GM23338 (cell line): Measurements from ENCODE around the gene ADD3. TPM values are rescaled to one million over a fixed set of nuclear protein-coding genes. Genes with fewer than 3 reads are reported as not detected.

Source experiments
- ATAC-seq: fragments of 200-7000 bp; cut with Tn5 transposase; 3 replicates; pipeline ENCODE4 v1.9.1; 2020
- DNase-seq: peaks from one replicate; pipeline ENCODE4 v3.0.0-alpha.2; 2015; ENCODE audit warnings: low spot score
- H2AFZ ChIP-seq: fragments of 200-600 bp; sonication (generic); 2 replicates; pipeline ENCODE4 v1.8.0; 2016; ENCODE audit warnings: antibody characterized with exemption, mild to moderate bottlenecking, moderate library complexity
- H3F3A ChIP-seq: fragments of 200-600 bp; sonication (generic); replicated peaks from 2 replicates; pipeline ENCODE4 v1.8.0; 2017; ENCODE audit warnings: antibody characterized with exemption, mixed run types, low read depth
- H3K27ac ChIP-seq: fragments of 200-600 bp; sonication (generic); 2 replicates; pipeline ENCODE4 v1.6.1; 2016; ENCODE audit warnings: low read depth
- H3K27me3 ChIP-seq: fragments of 200-600 bp; sonication (generic); 2 replicates; pipeline ENCODE4 v1.8.0; 2016; ENCODE audit warnings: mild to moderate bottlenecking, mixed run types, moderate library complexity; ENCODE audit not compliant: insufficient read depth
- H3K36me3 ChIP-seq: fragments of 200-600 bp; sonication (generic); 2 replicates; pipeline ENCODE4 v1.8.0; 2016; ENCODE audit warnings: mild to moderate bottlenecking; ENCODE audit not compliant: insufficient read depth
- H3K4me1 ChIP-seq: fragments of 200-600 bp; sonication (generic); 2 replicates; pipeline ENCODE4 v1.8.0; 2016; ENCODE audit warnings: mild to moderate bottlenecking, moderate library complexity; ENCODE audit not compliant: insufficient read depth
- H3K4me2 ChIP-seq: fragments of 200-600 bp; sonication (generic); 2 replicates; pipeline ENCODE4 v1.7.1; 2017; ENCODE audit warnings: mixed run types
- H3K4me3 ChIP-seq: fragments of 200-600 bp; sonication (generic); 2 replicates; pipeline ENCODE4 v1.6.1; 2016; ENCODE audit warnings: mixed run types
- H3K79me2 ChIP-seq: fragments of 200-600 bp; sonication (generic); replicated peaks from 2 replicates; pipeline ENCODE4 v1.8.0; 2017; ENCODE audit warnings: mild to moderate bottlenecking; ENCODE audit not compliant: insufficient read depth
- H3K9me2 ChIP-seq: fragments of 200-600 bp; sonication (generic); 2 replicates; pipeline ENCODE4 v1.8.0; 2017; ENCODE audit not compliant: insufficient read depth
- H4K20me1 ChIP-seq: fragments of 200-600 bp; sonication (generic); replicated peaks from 2 replicates; pipeline ENCODE4 v1.8.0; 2017; ENCODE audit warnings: mild to moderate bottlenecking; ENCODE audit not compliant: insufficient read depth
- H3K27ac Mint-ChIP-seq: 2 replicates; pipeline ENCODE4 v1.8.0; 2020; ENCODE audit warnings: inconsistent platforms, mild to moderate bottlenecking, moderate library complexity, mixed read lengths
- H3K27me3 Mint-ChIP-seq: 3 replicates; pipeline ENCODE4 v1.8.0; 2022; ENCODE audit warnings: low read depth, mild to moderate bottlenecking, moderate library complexity, mixed read lengths, inconsistent platforms; ENCODE audit not compliant: insufficient read depth, poor library complexity
- H3K36me3 Mint-ChIP-seq: 3 replicates; pipeline ENCODE4 v1.8.0; 2021; ENCODE audit warnings: low read depth, mild to moderate bottlenecking, inconsistent platforms, moderate library complexity, mixed read lengths
- H3K4me1 Mint-ChIP-seq: 3 replicates; pipeline ENCODE4 v1.8.0; 2020; ENCODE audit warnings: mild to moderate bottlenecking, inconsistent platforms, mixed read lengths
- H3K4me3 Mint-ChIP-seq: 3 replicates; pipeline ENCODE4 v1.8.0; 2021; ENCODE audit warnings: moderate library complexity, mild to moderate bottlenecking, inconsistent platforms, mixed read lengths
- H3K9me3 Mint-ChIP-seq: 3 replicates; pipeline ENCODE4 v1.8.0; 2020; ENCODE audit warnings: moderate library complexity, mild to moderate bottlenecking, inconsistent platforms, mixed read lengths
- CREB1 ChIP-seq: fragments of 250-450 bp; sonication (Bioruptor Pico); IDR thresholded peaks from 2 replicates; pipeline ENCODE4 v1.5.0; 2020; ENCODE audit warnings: low read depth, mild to moderate bottlenecking, moderate library complexity
- EZH2 ChIP-seq: fragments of 200-600 bp; sonication (generic); IDR thresholded peaks from one replicate; pipeline ENCODE4 v1.8.0; 2017; ENCODE audit warnings: antibody characterized with exemption, mild to moderate bottlenecking, low read depth; ENCODE audit not compliant: unreplicated experiment
- EZH2phosphoT487 ChIP-seq: fragments of 200-600 bp; sonication (generic); IDR thresholded peaks from one replicate; pipeline ENCODE4 v1.8.1; 2018; ENCODE audit warnings: antibody characterized with exemption; ENCODE audit not compliant: unreplicated experiment
- JUNB ChIP-seq: IDR thresholded peaks from one replicate; pipeline ENCODE4 v1.6.1; 2016; ENCODE audit warnings: antibody characterized with exemption; ENCODE audit not compliant: unreplicated experiment
- NANOG ChIP-seq: IDR thresholded peaks from 2 replicates; pipeline ENCODE4 v1.6.1; 2016; ENCODE audit warnings: antibody characterized with exemption, borderline replicate concordance
- POLR2AphosphoS5 ChIP-seq: IDR thresholded peaks from 2 replicates; pipeline ENCODE4 v1.6.1; 2016; ENCODE audit warnings: antibody characterized with exemption, low read depth
- STAT1 ChIP-seq: IDR thresholded peaks from one replicate; pipeline ENCODE4 v1.6.1; 2016; ENCODE audit warnings: antibody characterized with exemption; ENCODE audit not compliant: unreplicated experiment
- ZNF114 ChIP-seq: fragments of 250-450 bp; sonication (Bioruptor Pico); IDR thresholded peaks from 2 replicates; pipeline ENCODE4 v1.5.0; 2020; ENCODE audit warnings: mild to moderate bottlenecking, moderate library complexity
- ZNF331 ChIP-seq: fragments of 250-450 bp; sonication (Bioruptor Pico); IDR thresholded peaks from 2 replicates; pipeline ENCODE4 v1.5.0; 2020; ENCODE audit warnings: low read depth, mild to moderate bottlenecking, moderate library complexity
- polyA plus RNA-seq: library from polyadenylated mRNA; unstranded; fragments of >200 nt; fragmentation: Nextera tagmentation; extraction: Ambion mirVana; gene quantifications from 2 replicates; pipeline ENCODE4 v1.2.1, GENCODE V29; 2016
- total RNA-seq: library from RNA; depleted of rRNA; stranded (reverse); fragments of >200 nt; shearing (Covaris generic); gene quantifications from 2 replicates; pipeline ENCODE4 v1.2.3, GENCODE V29; 2014
- TF ChIP-seq, protein P1 (sequence below): IDR thresholded peaks from one replicate; pipeline ENCODE4 v1.6.1; 2018; ENCODE audit warnings: antibody characterized with exemption; ENCODE audit not compliant: unreplicated experiment
- TF ChIP-seq, protein P2 (sequence below), 2 experiments: fragments of 200-600 bp in 1 of 2; sonication (generic) in 1 of 2; conservative IDR thresholded peaks; 2 replicates each; pipeline versions ENCODE4 v1.5.1 to v1.6.1; 2016 to 2017; ENCODE audit warnings: antibody characterized with exemption in 2 of 2, low read depth in 2 of 2, mild to moderate bottlenecking in 2 of 2, moderate library complexity in 1 of 2
- TF ChIP-seq, protein P3 (sequence below): IDR thresholded peaks from 2 replicates; pipeline ENCODE4 v1.6.1; 2016; ENCODE audit warnings: antibody characterized with exemption
- TF ChIP-seq, protein P4 (sequence below): fragments of 250-450 bp; sonication (Bioruptor Pico); IDR thresholded peaks from 2 replicates; pipeline ENCODE4 v1.5.0; 2020; ENCODE audit warnings: mild to moderate bottlenecking, moderate library complexity

Gene ADD3
- total and polyA plus RNA-seq, 2 experiments from 2014 or later: 68.5 to 767 TPM

DNA sequence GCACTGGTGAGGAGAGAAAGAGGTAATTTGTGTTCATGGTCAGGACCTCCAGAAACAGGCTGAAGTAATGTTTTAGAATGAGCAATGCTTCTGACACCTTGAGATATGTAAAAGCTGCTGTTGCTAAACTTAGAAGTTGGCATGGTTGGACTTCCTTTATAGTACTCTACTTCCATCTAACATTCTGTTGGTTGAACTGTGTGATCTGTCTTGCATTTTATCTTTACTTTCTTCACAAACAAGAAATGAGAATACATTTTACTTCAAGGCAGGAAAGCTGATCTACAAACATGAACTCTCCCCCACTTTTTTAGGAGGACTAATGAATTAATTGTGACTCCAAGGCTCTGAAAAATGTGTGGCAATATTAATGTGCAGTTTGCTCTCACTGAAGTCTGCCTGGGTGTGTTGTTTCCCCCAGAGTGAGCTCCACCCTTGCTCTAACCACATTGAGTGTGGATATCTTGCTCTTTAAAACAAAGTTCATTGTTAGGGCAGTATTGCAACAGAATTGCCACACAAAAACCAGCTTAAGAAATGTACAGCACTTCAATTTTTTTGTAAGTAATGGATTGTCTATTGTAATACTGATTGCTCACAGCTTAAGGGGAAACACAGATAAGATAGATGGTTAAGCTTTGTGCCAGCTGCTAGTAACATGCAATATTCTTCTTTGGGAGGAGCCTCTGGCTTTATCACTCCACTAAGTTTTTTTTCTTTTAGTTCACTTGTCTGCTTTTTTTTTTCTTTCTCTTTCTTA lies 69.0 kb downstream of the ADD3 start:
- H3K4me1 ChIP-seq: peaks cover 22% of the 10 kb centered on the region
- H3K4me3 ChIP-seq: no peak overlapping the region
- H3K9me3 Mint-ChIP-seq: no peaks in the 10 kb centered on the region
- TF ChIP-seq, protein P1, sequence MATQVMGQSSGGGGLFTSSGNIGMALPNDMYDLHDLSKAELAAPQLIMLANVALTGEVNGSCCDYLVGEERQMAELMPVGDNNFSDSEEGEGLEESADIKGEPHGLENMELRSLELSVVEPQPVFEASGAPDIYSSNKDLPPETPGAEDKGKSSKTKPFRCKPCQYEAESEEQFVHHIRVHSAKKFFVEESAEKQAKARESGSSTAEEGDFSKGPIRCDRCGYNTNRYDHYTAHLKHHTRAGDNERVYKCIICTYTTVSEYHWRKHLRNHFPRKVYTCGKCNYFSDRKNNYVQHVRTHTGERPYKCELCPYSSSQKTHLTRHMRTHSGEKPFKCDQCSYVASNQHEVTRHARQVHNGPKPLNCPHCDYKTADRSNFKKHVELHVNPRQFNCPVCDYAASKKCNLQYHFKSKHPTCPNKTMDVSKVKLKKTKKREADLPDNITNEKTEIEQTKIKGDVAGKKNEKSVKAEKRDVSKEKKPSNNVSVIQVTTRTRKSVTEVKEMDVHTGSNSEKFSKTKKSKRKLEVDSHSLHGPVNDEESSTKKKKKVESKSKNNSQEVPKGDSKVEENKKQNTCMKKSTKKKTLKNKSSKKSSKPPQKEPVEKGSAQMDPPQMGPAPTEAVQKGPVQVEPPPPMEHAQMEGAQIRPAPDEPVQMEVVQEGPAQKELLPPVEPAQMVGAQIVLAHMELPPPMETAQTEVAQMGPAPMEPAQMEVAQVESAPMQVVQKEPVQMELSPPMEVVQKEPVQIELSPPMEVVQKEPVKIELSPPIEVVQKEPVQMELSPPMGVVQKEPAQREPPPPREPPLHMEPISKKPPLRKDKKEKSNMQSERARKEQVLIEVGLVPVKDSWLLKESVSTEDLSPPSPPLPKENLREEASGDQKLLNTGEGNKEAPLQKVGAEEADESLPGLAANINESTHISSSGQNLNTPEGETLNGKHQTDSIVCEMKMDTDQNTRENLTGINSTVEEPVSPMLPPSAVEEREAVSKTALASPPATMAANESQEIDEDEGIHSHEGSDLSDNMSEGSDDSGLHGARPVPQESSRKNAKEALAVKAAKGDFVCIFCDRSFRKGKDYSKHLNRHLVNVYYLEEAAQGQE: no peak
- TF ChIP-seq ZNF331 (CRISPR knock-in tag) (no peak), NANOG (no peak), EZH2 (no peak), JUNB (no peak), EZH2phosphoT487 (no peak), CREB1 (CRISPR knock-in tag) (no peak), STAT1 (no peak), POLR2AphosphoS5 (no peak), ZNF114 (CRISPR knock-in tag) (no peak)
- TF ChIP-seq, protein P2, sequence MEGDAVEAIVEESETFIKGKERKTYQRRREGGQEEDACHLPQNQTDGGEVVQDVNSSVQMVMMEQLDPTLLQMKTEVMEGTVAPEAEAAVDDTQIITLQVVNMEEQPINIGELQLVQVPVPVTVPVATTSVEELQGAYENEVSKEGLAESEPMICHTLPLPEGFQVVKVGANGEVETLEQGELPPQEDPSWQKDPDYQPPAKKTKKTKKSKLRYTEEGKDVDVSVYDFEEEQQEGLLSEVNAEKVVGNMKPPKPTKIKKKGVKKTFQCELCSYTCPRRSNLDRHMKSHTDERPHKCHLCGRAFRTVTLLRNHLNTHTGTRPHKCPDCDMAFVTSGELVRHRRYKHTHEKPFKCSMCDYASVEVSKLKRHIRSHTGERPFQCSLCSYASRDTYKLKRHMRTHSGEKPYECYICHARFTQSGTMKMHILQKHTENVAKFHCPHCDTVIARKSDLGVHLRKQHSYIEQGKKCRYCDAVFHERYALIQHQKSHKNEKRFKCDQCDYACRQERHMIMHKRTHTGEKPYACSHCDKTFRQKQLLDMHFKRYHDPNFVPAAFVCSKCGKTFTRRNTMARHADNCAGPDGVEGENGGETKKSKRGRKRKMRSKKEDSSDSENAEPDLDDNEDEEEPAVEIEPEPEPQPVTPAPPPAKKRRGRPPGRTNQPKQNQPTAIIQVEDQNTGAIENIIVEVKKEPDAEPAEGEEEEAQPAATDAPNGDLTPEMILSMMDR (conservative IDR thresholded peaks at IDR 0.05; ENCODE audit: low read depth in 2 of 2): no peak
- TF ChIP-seq, protein P3, sequence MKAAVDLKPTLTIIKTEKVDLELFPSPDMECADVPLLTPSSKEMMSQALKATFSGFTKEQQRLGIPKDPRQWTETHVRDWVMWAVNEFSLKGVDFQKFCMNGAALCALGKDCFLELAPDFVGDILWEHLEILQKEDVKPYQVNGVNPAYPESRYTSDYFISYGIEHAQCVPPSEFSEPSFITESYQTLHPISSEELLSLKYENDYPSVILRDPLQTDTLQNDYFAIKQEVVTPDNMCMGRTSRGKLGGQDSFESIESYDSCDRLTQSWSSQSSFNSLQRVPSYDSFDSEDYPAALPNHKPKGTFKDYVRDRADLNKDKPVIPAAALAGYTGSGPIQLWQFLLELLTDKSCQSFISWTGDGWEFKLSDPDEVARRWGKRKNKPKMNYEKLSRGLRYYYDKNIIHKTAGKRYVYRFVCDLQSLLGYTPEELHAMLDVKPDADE: no peak
- TF ChIP-seq, protein P4, sequence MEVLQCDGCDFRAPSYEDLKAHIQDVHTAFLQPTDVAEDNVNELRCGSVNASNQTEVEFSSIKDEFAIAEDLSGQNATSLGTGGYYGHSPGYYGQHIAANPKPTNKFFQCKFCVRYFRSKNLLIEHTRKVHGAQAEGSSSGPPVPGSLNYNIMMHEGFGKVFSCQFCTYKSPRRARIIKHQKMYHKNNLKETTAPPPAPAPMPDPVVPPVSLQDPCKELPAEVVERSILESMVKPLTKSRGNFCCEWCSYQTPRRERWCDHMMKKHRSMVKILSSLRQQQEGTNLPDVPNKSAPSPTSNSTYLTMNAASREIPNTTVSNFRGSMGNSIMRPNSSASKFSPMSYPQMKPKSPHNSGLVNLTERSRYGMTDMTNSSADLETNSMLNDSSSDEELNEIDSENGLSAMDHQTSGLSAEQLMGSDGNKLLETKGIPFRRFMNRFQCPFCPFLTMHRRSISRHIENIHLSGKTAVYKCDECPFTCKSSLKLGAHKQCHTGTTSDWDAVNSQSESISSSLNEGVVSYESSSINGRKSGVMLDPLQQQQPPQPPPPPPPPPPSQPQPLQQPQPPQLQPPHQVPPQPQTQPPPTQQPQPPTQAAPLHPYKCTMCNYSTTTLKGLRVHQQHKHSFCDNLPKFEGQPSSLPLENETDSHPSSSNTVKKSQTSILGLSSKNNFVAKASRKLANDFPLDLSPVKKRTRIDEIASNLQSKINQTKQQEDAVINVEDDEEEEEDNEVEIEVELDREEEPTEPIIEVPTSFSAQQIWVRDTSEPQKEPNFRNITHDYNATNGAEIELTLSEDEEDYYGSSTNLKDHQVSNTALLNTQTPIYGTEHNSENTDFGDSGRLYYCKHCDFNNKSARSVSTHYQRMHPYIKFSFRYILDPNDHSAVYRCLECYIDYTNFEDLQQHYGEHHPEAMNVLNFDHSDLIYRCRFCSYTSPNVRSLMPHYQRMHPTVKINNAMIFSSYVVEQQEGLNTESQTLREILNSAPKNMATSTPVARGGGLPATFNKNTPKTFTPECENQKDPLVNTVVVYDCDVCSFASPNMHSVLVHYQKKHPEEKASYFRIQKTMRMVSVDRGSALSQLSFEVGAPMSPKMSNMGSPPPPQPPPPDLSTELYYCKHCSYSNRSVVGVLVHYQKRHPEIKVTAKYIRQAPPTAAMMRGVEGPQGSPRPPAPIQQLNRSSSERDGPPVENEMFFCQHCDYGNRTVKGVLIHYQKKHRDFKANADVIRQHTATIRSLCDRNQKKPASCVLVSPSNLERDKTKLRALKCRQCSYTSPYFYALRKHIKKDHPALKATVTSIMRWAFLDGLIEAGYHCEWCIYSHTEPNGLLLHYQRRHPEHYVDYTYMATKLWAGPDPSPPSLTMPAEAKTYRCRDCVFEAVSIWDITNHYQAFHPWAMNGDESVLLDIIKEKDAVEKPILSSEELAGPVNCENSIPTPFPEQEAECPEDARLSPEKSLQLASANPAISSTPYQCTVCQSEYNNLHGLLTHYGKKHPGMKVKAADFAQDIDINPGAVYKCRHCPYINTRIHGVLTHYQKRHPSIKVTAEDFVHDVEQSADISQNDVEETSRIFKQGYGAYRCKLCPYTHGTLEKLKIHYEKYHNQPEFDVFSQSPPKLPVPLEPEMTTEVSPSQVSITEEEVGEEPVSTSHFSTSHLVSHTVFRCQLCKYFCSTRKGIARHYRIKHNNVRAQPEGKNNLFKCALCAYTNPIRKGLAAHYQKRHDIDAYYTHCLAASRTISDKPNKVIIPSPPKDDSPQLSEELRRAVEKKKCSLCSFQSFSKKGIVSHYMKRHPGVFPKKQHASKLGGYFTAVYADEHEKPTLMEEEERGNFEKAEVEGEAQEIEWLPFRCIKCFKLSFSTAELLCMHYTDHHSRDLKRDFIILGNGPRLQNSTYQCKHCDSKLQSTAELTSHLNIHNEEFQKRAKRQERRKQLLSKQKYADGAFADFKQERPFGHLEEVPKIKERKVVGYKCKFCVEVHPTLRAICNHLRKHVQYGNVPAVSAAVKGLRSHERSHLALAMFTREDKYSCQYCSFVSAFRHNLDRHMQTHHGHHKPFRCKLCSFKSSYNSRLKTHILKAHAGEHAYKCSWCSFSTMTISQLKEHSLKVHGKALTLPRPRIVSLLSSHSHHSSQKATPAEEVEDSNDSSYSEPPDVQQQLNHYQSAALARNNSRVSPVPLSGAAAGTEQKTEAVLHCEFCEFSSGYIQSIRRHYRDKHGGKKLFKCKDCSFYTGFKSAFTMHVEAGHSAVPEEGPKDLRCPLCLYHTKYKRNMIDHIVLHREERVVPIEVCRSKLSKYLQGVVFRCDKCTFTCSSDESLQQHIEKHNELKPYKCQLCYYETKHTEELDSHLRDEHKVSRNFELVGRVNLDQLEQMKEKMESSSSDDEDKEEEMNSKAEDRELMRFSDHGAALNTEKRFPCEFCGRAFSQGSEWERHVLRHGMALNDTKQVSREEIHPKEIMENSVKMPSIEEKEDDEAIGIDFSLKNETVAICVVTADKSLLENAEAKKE (CRISPR knock-in tag): no peak
- ATAC-seq (no peak), DNase-seq (no peak)
- no peak overlapping the region for H3K27ac ChIP-seq
- H4K20me1 ChIP-seq: peaks cover 18% of the 10 kb centered on the region; the same call in 1 of the 2 replicates
- H3K9me2 ChIP-seq: no peaks in the 10 kb centered on the region
- H3K79me2 ChIP-seq: peaks cover 82% of the 10 kb centered on the region
- no peak overlapping the region for H3K4me2 ChIP-seq
- H2AFZ ChIP-seq: no peak overlapping the region
- no peaks in the 10 kb centered on the region for H3K36me3 ChIP-seq
- H3K4me3 Mint-ChIP-seq: no peak overlapping the region
- H3K4me1 Mint-ChIP-seq: peaks cover 46% of the 10 kb centered on the region; the same call in 2 of the 3 replicates
- no peaks in the 10 kb centered on the region for H3K36me3 Mint-ChIP-seq
- no peaks in the 10 kb centered on the region for H3K27me3 ChIP-seq
- no peak overlapping the region for H3K27ac Mint-ChIP-seq
- peaks cover 2% of the 10 kb centered on the region for H3K27me3 Mint-ChIP-seq
- H3F3A ChIP-seq: no peaks in the 10 kb centered on the region
